Endothelial cell of hepatic sinusoid (primary cell): ENCODE data around the gene ZC3HAV1L.
"Not testable (repeated sequence)": the region's sequence is repeated elsewhere in the genome, so short reads cannot be mapped to it uniquely, and the experiment has no call there.

Experiments
- in situ Hi-C: cut with HindIII; loops from 2 replicates; pipeline ENCODE4 v1.10.0; 2017; ENCODE audit warnings: low sequenced_read_pairs

The ZC3HAV1L gene

GRCh38 chr7:139035586-139036353 lies at the start of gene ZC3HAV1L:
Gene ZC3HAV1L (minus strand): TSS chr7:139036042. CDS start chr7:139036017, 25 bp downstream.
- in situ Hi-C loops, result no loop called here

- in situ Hi-C loops, result no loop called here
These were observed 48.9 kb upstream of the ZC3HAV1L start for GRCh38 chr7:139084709-139085108.

GRCh38 chr7:139081584-139081983 lies 45.7 kb upstream of the ZC3HAV1L start:
- in situ Hi-C loops, result no loop called here

- in situ Hi-C loops, result no loop called here
These were observed 45.1 kb upstream of the ZC3HAV1L start for GRCh38 chr7:139080905-139081304.

- in situ Hi-C loops, result no loop called here
These were observed 44.0 kb upstream of the ZC3HAV1L start for GRCh38 chr7:139079861-139080260.

GRCh38 chr7:139078911-139079310 lies 43.1 kb upstream of the ZC3HAV1L start:
- in situ Hi-C loops, result no loop called here

- in situ Hi-C loops, result no loop called here
These were observed 42.6 kb upstream of the ZC3HAV1L start for GRCh38 chr7:139078399-139078798.

- in situ Hi-C loops, result not testable (repeated sequence)
These were observed 41.9 kb upstream of the ZC3HAV1L start for GRCh38 chr7:139077706-139078105.

- in situ Hi-C loops, result no loop called here
These were observed 40.2 kb upstream of the ZC3HAV1L start for GRCh38 chr7:139075871-139076686.

GRCh38 chr7:139075031-139075652 lies 39.3 kb upstream of the ZC3HAV1L start:
- in situ Hi-C loops, result no loop called here

GRCh38 chr7:139072796-139073195 lies 37.0 kb upstream of the ZC3HAV1L start:
- in situ Hi-C loops, result no loop called here

GRCh38 chr7:139071680-139072079 lies 35.8 kb upstream of the ZC3HAV1L start:
- in situ Hi-C loops, result no loop called here

- in situ Hi-C loops, result no loop called here
These were observed 32.9 kb upstream of the ZC3HAV1L start for GRCh38 chr7:139068544-139069399.

- in situ Hi-C loops, result no loop called here
These were observed 30.5 kb upstream of the ZC3HAV1L start for GRCh38 chr7:139066315-139066714.

GRCh38 chr7:139065323-139065722 lies 29.5 kb upstream of the ZC3HAV1L start:
- in situ Hi-C loops, result no loop called here

GRCh38 chr7:139061416-139061815 lies 25.6 kb upstream of the ZC3HAV1L start:
- in situ Hi-C loops, result no loop called here

GRCh38 chr7:139060695-139061237 lies 24.9 kb upstream of the ZC3HAV1L start:
- in situ Hi-C loops, result no loop called here

- in situ Hi-C loops, result no loop called here
These were observed 24.1 kb upstream of the ZC3HAV1L start for GRCh38 chr7:139059905-139060304.

- in situ Hi-C loops, result no loop called here
These were observed 23.1 kb upstream of the ZC3HAV1L start for GRCh38 chr7:139058943-139059342.

GRCh38 chr7:139055674-139056073 lies 19.8 kb upstream of the ZC3HAV1L start:
- in situ Hi-C loops, result no loop called here
